Measurements from ENCODE around the gene TXNIP. TPM values are rescaled to one million over a fixed set of nuclear protein-coding genes. Genes with fewer than 3 reads are reported as not detected.

The TXNIP gene
- total and polyA plus RNA-seq, 2 of the 4 experiments (the other 2 are of a cell fraction) = 36.4 to 77.2 TPM

- Histone ChIP-seq H2BK15ac (ENCODE audit: low read depth, low read length) (peak overlapping the region; percentile 77), H3K4me1 (ENCODE audit: control insufficient read depth, insufficient read depth, low read length) (peaks cover 23% of the 10 kb centered on the region), H3K4ac (ENCODE audit: low read depth, low read length) (peak overlapping the region; percentile 89), H3K56ac (ENCODE audit: extremely low read depth, insufficient read depth, low read length) (peak overlapping the region; percentile 17; the same call in 1 of the 2 replicates), H2BK20ac (ENCODE audit: low read depth, low read length) (peak overlapping the region; percentile 68), H4K91ac (ENCODE audit: insufficient read depth, low read depth, low read length) (peak overlapping the region; percentile 82), H3K9me3 (ENCODE audit: control insufficient read depth, insufficient read depth, low read length) (no peaks in the 10 kb centered on the region), H3K27ac (ENCODE audit: insufficient read depth, low read length) (peak overlapping the region; percentile 23; the same call in 1 of the 2 replicates), H4K8ac (ENCODE audit: low read depth in 2 of 2, low read length in 2 of 2) (peak overlapping the region; percentile 20 to 91; a peak in 3 of 4 replicates), H3K4me2 (ENCODE audit: low read depth, low read length) (no peak overlapping the region), H3K79me1 (ENCODE audit: low read depth in 1 of 2, low read length in 2 of 2) (peaks cover 4 to 12% of the 10 kb centered on the region in 2 experiments; a peak in 3 of 4 replicates), H3K9me1 (ENCODE audit: insufficient read depth, low read length) (peaks cover 14% of the 10 kb centered on the region), H2BK120ac (ENCODE audit: low read depth, low read length) (peak overlapping the region; percentile 93), H3K27me3 (ENCODE audit: control insufficient read depth, insufficient read depth, low read length) (no peaks in the 10 kb centered on the region), H3K36me3 (ENCODE audit: control insufficient read depth, insufficient read depth, low read length) (no peaks in the 10 kb centered on the region), H3K9ac (ENCODE audit: low read depth, low read length) (no peak overlapping the region), H4K5ac (ENCODE audit: low read depth, low read length) (peak overlapping the region; percentile 85), H4K20me1 (ENCODE audit: insufficient read depth, low read length) (no peaks in the 10 kb centered on the region), H2BK5ac (ENCODE audit: low read depth, low read length, poor library complexity, severe bottlenecking) (peak overlapping the region; percentile 89), H3K4me3 (ENCODE audit: insufficient read depth, low read depth, low read length) (no peak overlapping the region), H2AK5ac (ENCODE audit: low read depth, low read length) (peak overlapping the region; percentile 82), H2AK9ac (replicated peaks; ENCODE audit: low read depth, low read length, poor library complexity) (peak overlapping the region; percentile 93), H2AFZ (replicated peaks; ENCODE audit: low read length, poor library complexity) (no peak overlapping the region), H3K18ac (ENCODE audit: low read depth, low read length) (peak overlapping the region; percentile 45; the same call in 1 of the 2 replicates), H3K14ac (replicated peaks; ENCODE audit: low read depth, low read length) (peak overlapping the region; percentile 88), H3K23ac (ENCODE audit: low read depth, low read length) (peak overlapping the region; percentile 79; the same call in 1 of the 2 replicates)
- no TSS peak for BruUV-seq (replicated peaks)
- no peak for TF ChIP-seq RFX5 (IDR thresholded peaks at IDR 0.05; ENCODE audit: low read depth, low read length)
- no peak for TF ChIP-seq MXI1 (IDR thresholded peaks at IDR 0.05; ENCODE audit: borderline replicate concordance, low read depth, low read length)
- TF ChIP-seq USF2 (IDR thresholded peaks at IDR 0.05; ENCODE audit: low read depth, low read length) = no peak
- TF ChIP-seq FOS (IDR thresholded peaks at IDR 0.05; ENCODE audit: low read depth, low read length) = no peak
- no peak for TF ChIP-seq MAZ (IDR thresholded peaks at IDR 0.05; ENCODE audit: borderline replicate concordance, low read depth, low read length)
- no peak for TF ChIP-seq ELK1 (IDR thresholded peaks at IDR 0.05; ENCODE audit: borderline replicate concordance, low read depth, low read length)
- TF ChIP-seq MAFK (IDR thresholded peaks at IDR 0.05; ENCODE audit: low read depth, low read length) = no peak
- no peak for TF ChIP-seq CTCF (conservative IDR thresholded peaks at IDR 0.05; ENCODE audit: low read depth, low read length)
- TF ChIP-seq NFE2L2 (IDR thresholded peaks at IDR 0.05; ENCODE audit: low read depth, low read length) = no peak
- TF ChIP-seq BHLHE40 (IDR thresholded peaks at IDR 0.05; ENCODE audit: low read depth, low read length) = no peak
- no peak for TF ChIP-seq SMC3 (IDR thresholded peaks at IDR 0.05; ENCODE audit: low read depth, low read length)
- TF ChIP-seq CEBPB (IDR thresholded peaks at IDR 0.05; ENCODE audit: low read depth, low read length) = no peak
- TF ChIP-seq CHD1 (IDR thresholded peaks at IDR 0.05; ENCODE audit: low read depth, low read length) = no peak
- no peak for TF ChIP-seq POLR2A (IDR thresholded peaks at IDR 0.05; ENCODE audit: low read depth, low read length)
- TF ChIP-seq RAD21 (IDR thresholded peaks at IDR 0.05; ENCODE audit: low read length) = no peak
- no peak for TF ChIP-seq RCOR1 (IDR thresholded peaks at IDR 0.05; ENCODE audit: insufficient replicate concordance, low read length)
- no peak for ATAC-seq (ENCODE audit: low read depth)
- WGBS, 2 experiments (ENCODE audit: extremely low coverage in 2 of 2, insufficient read length in 1 of 2) = no CpG with 5 or more reads among the region's 1 CpG
- in situ Hi-C loops (cut with MboI; ENCODE audit: low sequenced_read_pairs) (no loop called here), intact Hi-C loops (cut with micrococcal nuclease) (no loop called here), dilution Hi-C loops (cut with HindIII; ENCODE audit: low sequenced_read_pairs, unreplicated experiment) (no loop called here)
- DNase-seq = no peak
- ChIA-PET CTCF (interaction anchor here (1.1 kb wide), 1 partner anchor 53 kb away, joined by 3 read pairs; the partner anchor contains the start of gene RBM8A), POLR2A (ENCODE audit: unreplicated experiment) (interaction anchor here (2.4 kb wide), 1 partner anchor 10 kb away, joined by 11 read pairs; no protein-coding TSS in a partner anchor)
These were observed 15.9 kb downstream of the TXNIP start for GRCh38 chr1:145980457-145980994.
